ENCODE measurements around the gene ID1. TPM values are rescaled to one million over a fixed set of nuclear protein-coding genes. Genes with fewer than 3 reads are reported as not detected.

ID1 gene
- total and polyA plus RNA-seq, 2 of the 13 experiments (the other 11 are each of a cell fraction or from before 2014, with no cell fraction given), result 320 to 419 TPM

GRCh38 chr20:31570021-31570463 is 35.0 kb upstream of the ID1 start (continued):
- TF ChIP-seq ZNF496 (CRISPR knock-in tag; IDR thresholded peaks at IDR 0.05; ENCODE audit: insufficient replicate concordance) (no peak), LCORL (IDR thresholded peaks at IDR 0.05) (no peak), LCORL (CRISPR knock-in tag; IDR thresholded peaks at IDR 0.05) (no peak; the same call in 1 of the 2 replicates), SRF (IDR thresholded peaks at IDR 0.05; ENCODE audit: low read depth, low read length) (no peak), ZNF710 (CRISPR knock-in tag; IDR thresholded peaks at IDR 0.05; ENCODE audit: borderline replicate concordance) (no peak), ZNF430 (CRISPR knock-in tag; IDR thresholded peaks at IDR 0.05) (peak; percentile 50; the same call in 1 of the 2 replicates), MATR3 (CRISPR knock-in tag; IDR thresholded peaks at IDR 0.05) (no peak), ZKSCAN1 (IDR thresholded peaks at IDR 0.05; ENCODE audit: low read length) (no peak), KMT2A (CRISPR knock-in tag; IDR thresholded peaks at IDR 0.05) (0 out of 2 replicates have a peak, but pooled peaks have one; percentile 1), RARA (CRISPR knock-in tag; IDR thresholded peaks at IDR 0.05) (peak; percentile 51), HOXA5 (CRISPR knock-in tag; IDR thresholded peaks at IDR 0.05) (no peak)
- TF ChIP-seq, protein P1, sequence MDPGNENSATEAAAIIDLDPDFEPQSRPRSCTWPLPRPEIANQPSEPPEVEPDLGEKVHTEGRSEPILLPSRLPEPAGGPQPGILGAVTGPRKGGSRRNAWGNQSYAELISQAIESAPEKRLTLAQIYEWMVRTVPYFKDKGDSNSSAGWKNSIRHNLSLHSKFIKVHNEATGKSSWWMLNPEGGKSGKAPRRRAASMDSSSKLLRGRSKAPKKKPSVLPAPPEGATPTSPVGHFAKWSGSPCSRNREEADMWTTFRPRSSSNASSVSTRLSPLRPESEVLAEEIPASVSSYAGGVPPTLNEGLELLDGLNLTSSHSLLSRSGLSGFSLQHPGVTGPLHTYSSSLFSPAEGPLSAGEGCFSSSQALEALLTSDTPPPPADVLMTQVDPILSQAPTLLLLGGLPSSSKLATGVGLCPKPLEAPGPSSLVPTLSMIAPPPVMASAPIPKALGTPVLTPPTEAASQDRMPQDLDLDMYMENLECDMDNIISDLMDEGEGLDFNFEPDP (CRISPR knock-in tag; conservative IDR thresholded peaks at IDR 0.05), result no peak
- TF ChIP-seq, protein P2, sequence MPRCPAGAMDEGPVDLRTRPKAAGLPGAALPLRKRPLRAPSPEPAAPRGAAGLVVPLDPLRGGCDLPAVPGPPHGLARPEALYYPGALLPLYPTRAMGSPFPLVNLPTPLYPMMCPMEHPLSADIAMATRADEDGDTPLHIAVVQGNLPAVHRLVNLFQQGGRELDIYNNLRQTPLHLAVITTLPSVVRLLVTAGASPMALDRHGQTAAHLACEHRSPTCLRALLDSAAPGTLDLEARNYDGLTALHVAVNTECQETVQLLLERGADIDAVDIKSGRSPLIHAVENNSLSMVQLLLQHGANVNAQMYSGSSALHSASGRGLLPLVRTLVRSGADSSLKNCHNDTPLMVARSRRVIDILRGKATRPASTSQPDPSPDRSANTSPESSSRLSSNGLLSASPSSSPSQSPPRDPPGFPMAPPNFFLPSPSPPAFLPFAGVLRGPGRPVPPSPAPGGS (CRISPR knock-in tag; IDR thresholded peaks at IDR 0.05), result no peak
- TF ChIP-seq, protein P3, sequence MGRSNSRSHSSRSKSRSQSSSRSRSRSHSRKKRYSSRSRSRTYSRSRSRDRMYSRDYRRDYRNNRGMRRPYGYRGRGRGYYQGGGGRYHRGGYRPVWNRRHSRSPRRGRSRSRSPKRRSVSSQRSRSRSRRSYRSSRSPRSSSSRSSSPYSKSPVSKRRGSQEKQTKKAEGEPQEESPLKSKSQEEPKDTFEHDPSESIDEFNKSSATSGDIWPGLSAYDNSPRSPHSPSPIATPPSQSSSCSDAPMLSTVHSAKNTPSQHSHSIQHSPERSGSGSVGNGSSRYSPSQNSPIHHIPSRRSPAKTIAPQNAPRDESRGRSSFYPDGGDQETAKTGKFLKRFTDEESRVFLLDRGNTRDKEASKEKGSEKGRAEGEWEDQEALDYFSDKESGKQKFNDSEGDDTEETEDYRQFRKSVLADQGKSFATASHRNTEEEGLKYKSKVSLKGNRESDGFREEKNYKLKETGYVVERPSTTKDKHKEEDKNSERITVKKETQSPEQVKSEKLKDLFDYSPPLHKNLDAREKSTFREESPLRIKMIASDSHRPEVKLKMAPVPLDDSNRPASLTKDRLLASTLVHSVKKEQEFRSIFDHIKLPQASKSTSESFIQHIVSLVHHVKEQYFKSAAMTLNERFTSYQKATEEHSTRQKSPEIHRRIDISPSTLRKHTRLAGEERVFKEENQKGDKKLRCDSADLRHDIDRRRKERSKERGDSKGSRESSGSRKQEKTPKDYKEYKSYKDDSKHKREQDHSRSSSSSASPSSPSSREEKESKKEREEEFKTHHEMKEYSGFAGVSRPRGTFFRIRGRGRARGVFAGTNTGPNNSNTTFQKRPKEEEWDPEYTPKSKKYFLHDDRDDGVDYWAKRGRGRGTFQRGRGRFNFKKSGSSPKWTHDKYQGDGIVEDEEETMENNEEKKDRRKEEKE (IDR thresholded peaks at IDR 0.05), result no peak
- TF ChIP-seq, protein P4, sequence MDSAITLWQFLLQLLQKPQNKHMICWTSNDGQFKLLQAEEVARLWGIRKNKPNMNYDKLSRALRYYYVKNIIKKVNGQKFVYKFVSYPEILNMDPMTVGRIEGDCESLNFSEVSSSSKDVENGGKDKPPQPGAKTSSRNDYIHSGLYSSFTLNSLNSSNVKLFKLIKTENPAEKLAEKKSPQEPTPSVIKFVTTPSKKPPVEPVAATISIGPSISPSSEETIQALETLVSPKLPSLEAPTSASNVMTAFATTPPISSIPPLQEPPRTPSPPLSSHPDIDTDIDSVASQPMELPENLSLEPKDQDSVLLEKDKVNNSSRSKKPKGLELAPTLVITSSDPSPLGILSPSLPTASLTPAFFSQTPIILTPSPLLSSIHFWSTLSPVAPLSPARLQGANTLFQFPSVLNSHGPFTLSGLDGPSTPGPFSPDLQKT (CRISPR knock-in tag; IDR thresholded peaks at IDR 0.05; ENCODE audit: borderline replicate concordance), result no peak

Measured in HepG2 (cell line).